22Rv1 (cell line): Measurements from ENCODE around the gene BAX.

Experiments used
- CTCF ChIP-seq: fragments of 450-650 bp; IDR thresholded peaks from 2 replicates; pipeline ENCODE4 v1.5.1; 2017; ENCODE audit warnings: mild to moderate bottlenecking
- ZFX ChIP-seq: fragments of 450-650 bp; IDR thresholded peaks from 2 replicates; pipeline ENCODE4 v1.6.1; 2017; ENCODE audit warnings: antibody characterized with exemption, borderline replicate concordance

- no peak for TF ChIP-seq CTCF
- no peak for TF ChIP-seq ZFX
Measured at GRCh38 chr19:48966541-48967345, 12.1 kb downstream of the BAX start.
